Activated T-helper 2 cell treated with anti-CD3 and anti-CD28 coated beads, Interferon-gamma antibody, Interleukin-2, Interleukin-4, amounts not matched to agents 10 μg/mL and 5 μg/mL and 100 μg/mL, durations not matched to agents 14 hours and 24 hours and 36 hours (primary cell): Measurements from ENCODE around the gene ZNF74. TPM values are rescaled to one million over a fixed set of nuclear protein-coding genes. Genes with fewer than 3 reads are reported as not detected.
"Not testable (repeated sequence)": the region's sequence is repeated elsewhere in the genome, so short reads cannot be mapped to it uniquely, and the experiment has no call there.

Source experiments
- DNase-seq: peaks from one replicate; pipeline ENCODE4 v3.0.0; 2021; ENCODE audit warnings: low spot score
- H3K27ac Mint-ChIP-seq: one replicate; pipeline ENCODE4 v1.8.0; 2021; ENCODE audit warnings: mixed read lengths
- H3K27me3 Mint-ChIP-seq: one replicate; pipeline ENCODE4 v1.8.0; 2021; ENCODE audit warnings: low read depth, mixed read lengths
- H3K36me3 Mint-ChIP-seq: one replicate; pipeline ENCODE4 v1.8.0; 2021; ENCODE audit warnings: low read depth, mixed read lengths
- H3K4me1 Mint-ChIP-seq: one replicate; pipeline ENCODE4 v1.8.0; 2021; ENCODE audit warnings: low read depth, mixed read lengths
- H3K4me3 Mint-ChIP-seq: one replicate; pipeline ENCODE4 v1.8.0; 2021; ENCODE audit warnings: low read depth, mild to moderate bottlenecking, moderate library complexity, mixed read lengths
- H3K9me3 Mint-ChIP-seq: one replicate; pipeline ENCODE4 v1.8.0; 2021; ENCODE audit warnings: mixed read lengths
- intact Hi-C: fragments of 100-400 bp; cut with micrococcal nuclease; formaldehyde crosslinking; loops from one replicate; pipeline ENCODE4 v1.15.1; 2023
- total RNA-seq: library from RNA; stranded (reverse); gene quantifications from 2 replicates; pipeline ENCODE4 v1.2.3, GENCODE V29; 2022

Gene ZNF74
- total RNA-seq, 1 donor from 2014 or later = 14.4 TPM

DNA sequence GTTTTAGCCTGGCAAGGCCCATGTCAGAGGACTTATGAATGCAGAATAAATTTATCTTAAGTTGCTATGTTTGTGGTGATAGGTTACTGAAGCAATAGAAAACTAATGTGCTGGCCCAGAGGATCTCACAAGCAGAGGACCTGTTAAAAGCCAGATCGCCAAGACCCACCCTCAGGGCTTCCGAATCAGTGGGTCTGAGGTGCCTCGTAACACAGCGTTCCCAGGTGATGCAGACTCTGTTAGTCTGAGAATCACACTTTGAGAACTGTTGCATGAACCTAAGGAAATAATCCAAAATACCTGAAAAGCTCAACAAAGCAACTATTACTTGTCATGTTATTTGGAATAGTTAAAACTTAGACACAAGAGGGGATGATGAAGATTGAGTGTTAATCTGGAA lies 50.4 kb downstream of the ZNF74 start:
- Mint-ChIP-seq H3K9me3 (no peaks in the 10 kb centered on the region), H3K36me3 (peaks cover 37% of the 10 kb centered on the region), H3K27ac (no peak overlapping the region), H3K4me3 (no peak overlapping the region), H3K4me1 (no peaks in the 10 kb centered on the region), H3K27me3 (no peaks in the 10 kb centered on the region)
- DNase-seq = no peak
- intact Hi-C loops = no loop called here

- Mint-ChIP-seq H3K9me3 (no peaks in the 10 kb centered on the region), H3K27ac (no peak overlapping the region), H3K4me3 (no peak overlapping the region), H3K36me3 (peaks cover 47% of the 10 kb centered on the region), H3K4me1 (no peaks in the 10 kb centered on the region), H3K27me3 (no peaks in the 10 kb centered on the region)
- DNase-seq = no peak
- intact Hi-C loops = no loop called here
Measured at GRCh38 chr22:20446383-20446970, 52.5 kb downstream of the ZNF74 start.

DNA sequence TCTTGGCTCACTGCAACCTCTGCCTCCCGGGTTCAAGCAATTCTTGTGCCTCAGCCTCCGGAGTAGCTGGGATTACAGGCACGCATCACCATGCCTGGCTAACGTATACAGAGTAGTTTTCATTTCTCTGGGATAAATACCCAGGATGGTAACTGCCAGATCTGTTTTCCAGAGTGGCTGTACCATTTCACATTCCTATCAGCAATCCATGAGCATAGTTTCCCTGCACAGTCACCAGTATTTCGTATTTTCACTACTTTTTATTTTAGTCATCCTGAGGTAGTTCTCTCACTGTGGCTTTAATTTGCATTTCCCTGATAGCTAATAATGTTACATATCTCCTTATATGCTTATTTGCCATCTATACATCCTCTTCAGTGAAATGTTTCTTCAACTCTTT lies 54.7 kb downstream of the ZNF74 start:
- intact Hi-C loops = no loop called here
- no peaks in the 10 kb centered on the region for H3K9me3 Mint-ChIP-seq
- no peak overlapping the region for H3K4me3 Mint-ChIP-seq
- DNase-seq = no peak
- no peak overlapping the region for H3K27ac Mint-ChIP-seq
- H3K27me3 Mint-ChIP-seq = no peaks in the 10 kb centered on the region
- no peaks in the 10 kb centered on the region for H3K4me1 Mint-ChIP-seq
- peaks cover 39% of the 10 kb centered on the region for H3K36me3 Mint-ChIP-seq

DNA sequence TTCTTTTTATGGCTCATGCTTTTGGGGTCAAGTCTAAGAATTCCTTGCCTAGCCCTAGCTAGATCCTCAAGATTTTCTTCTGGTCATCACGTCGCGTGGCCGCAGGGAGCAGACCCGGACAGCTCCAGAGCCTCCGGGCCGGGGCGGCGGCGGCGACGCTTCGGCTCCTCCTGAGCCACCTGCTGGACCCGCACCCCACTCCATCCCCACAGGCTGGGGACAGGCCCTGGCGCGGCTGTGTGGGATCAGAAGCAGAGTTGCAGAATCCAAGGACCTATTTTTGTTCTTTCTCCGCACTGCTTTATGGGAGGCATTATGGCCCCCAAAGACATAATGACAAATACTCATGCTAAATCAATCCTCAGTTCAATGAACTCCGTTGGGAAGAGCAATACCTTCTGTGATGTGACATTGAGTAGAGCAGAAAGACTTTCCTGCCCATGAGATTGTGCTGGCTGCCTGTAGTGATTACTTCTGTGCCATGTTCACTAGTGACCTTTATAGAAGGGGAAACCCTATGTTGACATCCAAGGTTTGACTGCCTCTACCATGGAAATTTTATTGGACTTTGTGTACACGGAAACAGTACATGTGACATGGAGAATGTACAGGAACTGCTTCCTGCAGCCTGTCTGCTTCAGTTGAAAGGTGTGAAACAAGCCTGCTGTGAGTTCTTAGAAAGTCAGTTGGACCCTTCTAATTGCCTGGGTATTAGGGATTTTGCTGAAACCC lies 56.0 kb downstream of the ZNF74 start:
- no peak for DNase-seq
- H3K36me3 Mint-ChIP-seq = peaks cover 31% of the 10 kb centered on the region
- no peaks in the 10 kb centered on the region for H3K27me3 Mint-ChIP-seq
- H3K27ac Mint-ChIP-seq = no peak overlapping the region
- intact Hi-C loops = no loop called here
- H3K9me3 Mint-ChIP-seq = no peaks in the 10 kb centered on the region
- H3K4me3 Mint-ChIP-seq = no peak overlapping the region
- H3K4me1 Mint-ChIP-seq = no peaks in the 10 kb centered on the region

- H3K36me3 Mint-ChIP-seq = peaks cover 37% of the 10 kb centered on the region
- no peak overlapping the region for H3K4me3 Mint-ChIP-seq
- no peaks in the 10 kb centered on the region for H3K9me3 Mint-ChIP-seq
- no peak overlapping the region for H3K27ac Mint-ChIP-seq
- intact Hi-C loops = no loop called here
- no peaks in the 10 kb centered on the region for H3K27me3 Mint-ChIP-seq
- H3K4me1 Mint-ChIP-seq = no peaks in the 10 kb centered on the region
- DNase-seq = no peak
Measured at GRCh38 chr22:20450551-20450906, 56.6 kb downstream of the ZNF74 start.

DNA sequence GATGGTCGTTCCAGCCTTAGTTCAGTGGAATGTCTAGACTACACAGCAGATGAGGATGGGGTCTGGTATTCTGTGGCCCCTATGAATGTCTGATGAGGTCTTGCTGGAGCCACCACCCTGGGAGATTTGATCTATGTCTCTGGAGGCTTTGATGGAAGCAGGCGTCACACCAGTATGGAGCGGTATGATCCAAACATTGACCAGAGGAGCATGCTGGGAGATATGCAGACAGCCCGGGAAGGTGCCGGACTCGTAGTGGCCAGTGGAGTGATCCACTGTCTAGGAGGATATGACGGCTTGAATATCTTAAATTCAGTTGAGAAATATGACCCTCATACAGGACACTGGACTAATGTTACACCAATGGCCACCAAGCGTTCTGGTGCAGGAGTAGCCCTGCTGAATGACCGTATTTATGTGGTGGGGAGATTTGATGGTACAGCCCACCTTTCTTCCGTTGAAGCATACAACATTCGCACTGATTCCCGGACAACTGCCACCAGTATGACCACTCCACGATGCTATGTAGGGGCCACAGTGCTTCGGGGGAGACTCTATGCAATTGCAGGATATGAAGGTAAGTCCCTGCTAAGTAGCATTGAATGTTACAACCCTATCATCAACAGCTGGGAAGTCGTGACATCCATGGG lies 57.3 kb downstream of the ZNF74 start:
- DNase-seq, H3K27me3 Mint-ChIP-seq, intact Hi-C loops, H3K9me3 Mint-ChIP-seq, H3K27ac Mint-ChIP-seq, H3K4me1 Mint-ChIP-seq, H3K4me3 Mint-ChIP-seq: not testable (repeated sequence)
- H3K36me3 Mint-ChIP-seq = peaks cover 41% of the 10 kb centered on the region

GRCh38 chr22:20451920-20452319 lies 58.0 kb downstream of the ZNF74 start:
- H3K4me1 Mint-ChIP-seq = peaks cover 12% of the 10 kb centered on the region
- H3K27ac Mint-ChIP-seq = no peak overlapping the region
- intact Hi-C loops = no loop called here
- H3K9me3 Mint-ChIP-seq = no peaks in the 10 kb centered on the region
- H3K27me3 Mint-ChIP-seq = no peaks in the 10 kb centered on the region
- H3K36me3 Mint-ChIP-seq = peaks cover 48% of the 10 kb centered on the region
- H3K4me3 Mint-ChIP-seq = no peak overlapping the region
- no peak for DNase-seq

DNA sequence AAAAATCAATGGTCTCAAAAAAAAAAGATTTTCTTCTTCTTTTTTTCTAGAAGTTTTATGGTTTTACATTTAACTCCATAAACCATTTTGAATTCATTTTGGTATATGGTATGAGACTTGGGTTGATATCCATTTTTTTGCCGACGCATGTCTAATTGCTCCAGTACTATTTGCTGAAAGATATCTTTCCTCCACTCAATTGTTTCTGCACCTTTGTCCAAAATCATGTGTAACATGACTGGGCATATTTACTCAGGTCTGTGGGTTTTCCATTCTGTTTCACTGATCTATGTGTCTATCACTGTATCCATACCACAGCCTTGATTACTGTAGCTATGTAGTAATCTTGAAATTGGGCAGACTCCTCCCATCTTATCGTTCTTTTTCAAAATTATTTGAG lies 59.3 kb downstream of the ZNF74 start:
- Mint-ChIP-seq H3K27me3 (no peaks in the 10 kb centered on the region), H3K9me3 (no peaks in the 10 kb centered on the region), H3K4me1 (peaks cover 12% of the 10 kb centered on the region), H3K27ac (no peak overlapping the region), H3K36me3 (peaks cover 44% of the 10 kb centered on the region), H3K4me3 (no peak overlapping the region)
- intact Hi-C loops = no loop called here
- DNase-seq = no peak

GRCh38 chr22:20455709-20456063 lies 61.7 kb downstream of the ZNF74 start:
- no peaks in the 10 kb centered on the region for H3K9me3 Mint-ChIP-seq
- no peaks in the 10 kb centered on the region for H3K27me3 Mint-ChIP-seq
- H3K36me3 Mint-ChIP-seq = peaks cover 53% of the 10 kb centered on the region
- H3K27ac Mint-ChIP-seq = no peak overlapping the region
- intact Hi-C loops = loop anchor here (1.0 kb wide), 2 partner anchors 9 to 37 kb away; no protein-coding TSS in a partner anchor
- H3K4me3 Mint-ChIP-seq = no peak overlapping the region
- H3K4me1 Mint-ChIP-seq = peaks cover 16% of the 10 kb centered on the region
- DNase-seq = no peak

DNA sequence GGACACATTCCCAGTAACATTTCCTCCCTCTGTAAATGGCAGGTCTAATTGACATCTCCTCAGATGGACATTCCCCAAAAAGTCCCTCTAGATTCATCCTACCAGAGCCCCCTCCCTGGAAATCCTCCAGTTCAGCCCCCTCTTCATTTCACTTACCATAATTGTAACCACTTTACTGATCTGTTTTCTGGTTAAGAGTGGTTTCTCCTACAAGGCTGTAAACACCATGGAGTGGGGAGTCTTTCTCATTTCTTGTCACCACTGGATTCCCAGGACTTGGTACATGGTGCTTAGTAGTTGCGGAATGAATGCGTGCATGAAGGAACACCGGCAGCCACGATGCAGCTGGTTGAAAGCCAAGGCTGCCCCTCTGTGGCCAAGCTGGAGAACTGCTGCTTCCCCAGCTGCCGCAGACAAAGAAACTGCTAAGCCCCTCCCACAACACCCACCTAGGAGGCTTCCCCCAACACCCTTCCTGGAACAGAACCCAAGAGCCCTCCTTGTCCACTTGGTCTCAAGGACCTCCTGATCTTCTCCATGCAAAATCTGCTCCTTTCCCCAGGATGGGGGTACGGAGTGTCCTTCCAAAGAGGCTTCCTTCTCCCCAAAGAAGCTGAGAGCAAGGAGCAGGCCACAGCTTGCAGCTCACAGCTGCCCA lies 62.2 kb downstream of the ZNF74 start:
- peaks cover 52% of the 10 kb centered on the region for H3K36me3 Mint-ChIP-seq

GRCh38 chr22:20456722-20457076 lies 62.7 kb downstream of the ZNF74 start:
- Mint-ChIP-seq H3K4me3 (no peak overlapping the region), H3K27ac (peak overlapping the region; percentile 51), H3K36me3 (peaks cover 50% of the 10 kb centered on the region), H3K9me3 (no peaks in the 10 kb centered on the region), H3K4me1 (peaks cover 18% of the 10 kb centered on the region), H3K27me3 (no peaks in the 10 kb centered on the region)
- no peak for DNase-seq
- intact Hi-C loops = loop anchor here (1.0 kb wide), 2 partner anchors 8 to 38 kb away; no protein-coding TSS in a partner anchor

More for the DNA sequence above, 62.2 kb downstream of the ZNF74 start:
- Mint-ChIP-seq H3K9me3 (no peaks in the 10 kb centered on the region), H3K4me1 (peaks cover 18% of the 10 kb centered on the region), H3K27me3 (no peaks in the 10 kb centered on the region), H3K27ac (peak overlapping the region; percentile 51), H3K4me3 (no peak overlapping the region)
- intact Hi-C loops = loop anchor here (1.0 kb wide), 2 partner anchors 8 to 38 kb away; no protein-coding TSS in a partner anchor
- DNase-seq = peak; percentile 68

GRCh38 chr22:20457506-20458240 lies 63.7 kb downstream of the ZNF74 start:
- no peak overlapping the region for H3K27ac Mint-ChIP-seq

More at GRCh38 chr22:20457506-20458240, 63.7 kb downstream of the ZNF74 start:
- intact Hi-C loops = no loop called here
- no peak overlapping the region for H3K4me3 Mint-ChIP-seq
- no peak for DNase-seq
- peaks cover 50% of the 10 kb centered on the region for H3K36me3 Mint-ChIP-seq
- H3K9me3 Mint-ChIP-seq = no peaks in the 10 kb centered on the region
- H3K27me3 Mint-ChIP-seq = no peaks in the 10 kb centered on the region
- peaks cover 22% of the 10 kb centered on the region for H3K4me1 Mint-ChIP-seq
